ENCODE measurements around the gene NF2.

DNA sequence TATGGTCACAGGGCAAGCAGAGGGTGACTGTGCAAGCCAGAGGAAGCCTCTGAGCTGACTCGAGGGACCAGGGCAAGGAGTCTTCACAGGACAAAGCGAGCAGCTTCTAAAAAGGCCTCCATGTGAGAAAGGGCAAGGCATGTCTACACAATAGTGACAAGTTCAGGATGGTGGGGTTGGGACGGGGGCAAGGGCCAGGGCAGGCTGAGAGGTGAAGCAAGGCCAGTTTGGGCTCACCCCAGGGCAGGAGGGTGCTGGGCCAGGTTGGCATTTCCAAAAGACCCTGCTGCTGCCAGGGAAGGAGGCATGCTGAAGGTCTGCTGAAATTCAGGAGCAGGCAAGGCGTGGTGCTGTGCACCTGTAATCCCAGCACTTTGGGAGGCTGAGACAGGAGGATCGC, 104.0 kb downstream of the NF2 start:
- TF ChIP-seq YY1 (IDR thresholded peaks at IDR 0.05; ENCODE audit: insufficient read depth, insufficient read length) (no peak), ZNF274 (IDR thresholded peaks at IDR 0.05; ENCODE audit: low read depth, low read length) (no peak)

Measured in NT2/D1 (cell line).